Omental fat pad (tissue), 4 donors: ENCODE data around the gene HMHB1. TPM values are rescaled to one million over a fixed set of nuclear protein-coding genes. Genes with fewer than 3 reads are reported as not detected.
"Not testable (repeated sequence)": the region's sequence is repeated elsewhere in the genome, so short reads cannot be mapped to it uniquely, and the experiment has no call there.

Source experiments
- ATAC-seq: fragments of 150-250 bp; one replicate; pipeline ENCODE4 v1.9.1; 2016; ENCODE audit warnings: mild to moderate bottlenecking, moderate library complexity; ENCODE audit not compliant: low FRiP score
- DNase-seq: peaks from one replicate; pipeline ENCODE4 v3.0.0-alpha.2; 2019; ENCODE audit warnings: low spot score
- CTCF ChIP-seq, 3 donors: fragments of 450-650 bp; IDR thresholded peaks; one replicate each; pipeline ENCODE4 v1.5.1; 2016 to 2017; ENCODE audit warnings: antibody characterized with exemption in 3 of 3, mild to moderate bottlenecking in 3 of 3, moderate library complexity in 2 of 3
- total RNA-seq, 4 donors: library from RNA; depleted of rRNA; stranded (reverse); fragments of >200 nt; gene quantifications; one replicate each; pipeline ENCODE4 v1.1.0, GENCODE V29; 2016

The HMHB1 gene
- total RNA-seq, 4 donors from 2014 or later: not detected

GRCh38 chr5:143796753-143797152, 15.2 kb upstream of the HMHB1 start:
- ATAC-seq: no peak
- no peak for DNase-seq
- no peak for TF ChIP-seq CTCF (IDR thresholded peaks at IDR 0.05)

GRCh38 chr5:143800715-143801114, 11.2 kb upstream of the HMHB1 start:
- ATAC-seq (no peak), DNase-seq (no peak)
- no peak for TF ChIP-seq CTCF (IDR thresholded peaks at IDR 0.05)

GRCh38 chr5:143801252-143801939, 10.6 kb upstream of the HMHB1 start:
- ATAC-seq (no peak), DNase-seq (no peak)
- no peak for TF ChIP-seq CTCF (IDR thresholded peaks at IDR 0.05)

- TF ChIP-seq CTCF (IDR thresholded peaks at IDR 0.05): no peak
- ATAC-seq: no peak
- DNase-seq: no peak
Observed at GRCh38 chr5:143805861-143806260, 6.1 kb upstream of the HMHB1 start.

- ATAC-seq: no peak
- DNase-seq: no peak
- no peak for TF ChIP-seq CTCF (IDR thresholded peaks at IDR 0.05)
Observed at GRCh38 chr5:143806579-143806978, 5.4 kb upstream of the HMHB1 start.

- DNase-seq: no peak
- no peak for ATAC-seq
- no peak for TF ChIP-seq CTCF (IDR thresholded peaks at IDR 0.05)
Observed at GRCh38 chr5:143807401-143807800, 4.6 kb upstream of the HMHB1 start.

GRCh38 chr5:143816370-143816769, 4.4 kb downstream of the HMHB1 start:
- not testable (repeated sequence) for DNase-seq, ATAC-seq
